Measurements from ENCODE around the gene SYNPO2.

DNA sequence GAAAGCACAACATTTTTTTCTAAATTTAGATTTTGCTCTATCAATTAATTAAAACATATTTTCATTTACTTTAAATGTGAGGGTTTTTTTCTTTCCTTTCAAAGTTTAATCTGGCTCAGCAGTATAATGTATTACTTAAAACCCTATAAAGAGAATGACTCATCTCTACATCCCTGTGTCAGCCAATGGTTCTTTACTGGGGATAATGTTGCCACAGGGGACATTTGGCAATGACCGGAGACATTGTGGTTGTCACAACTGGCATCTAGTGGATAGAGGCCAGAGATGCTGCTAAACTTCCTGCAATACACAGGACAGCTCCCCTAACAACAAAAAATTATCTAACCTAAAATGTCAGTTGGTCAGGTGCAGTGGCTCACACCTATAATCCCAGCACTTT is 53.8 kb downstream of the SYNPO2 start:
- TF ChIP-seq SMC3 (IDR thresholded peaks at IDR 0.05; ENCODE audit: borderline replicate concordance, low read length) = no peak
- TF ChIP-seq EZH2 (IDR thresholded peaks at IDR 0.05; ENCODE audit: borderline replicate concordance, control insufficient read depth, low read depth, low read length) = no peak
- no peak for TF ChIP-seq POLR2A (IDR thresholded peaks at IDR 0.05; ENCODE audit: low read depth, low read length)
- TF ChIP-seq JUND (IDR thresholded peaks at IDR 0.05; ENCODE audit: low read depth, low read length) = no peak
- TF ChIP-seq EP300 (IDR thresholded peaks at IDR 0.05; ENCODE audit: borderline replicate concordance in 1 of 2, control insufficient read depth in 1 of 2, low read depth in 2 of 2, low read length in 2 of 2) = no peak
- no peak for TF ChIP-seq SP1 (IDR thresholded peaks at IDR 0.05; ENCODE audit: low read depth, low read length)
- TF ChIP-seq SIN3A (IDR thresholded peaks at IDR 0.05; ENCODE audit: low read depth, low read length) = no peak
- TF ChIP-seq, protein P1, sequence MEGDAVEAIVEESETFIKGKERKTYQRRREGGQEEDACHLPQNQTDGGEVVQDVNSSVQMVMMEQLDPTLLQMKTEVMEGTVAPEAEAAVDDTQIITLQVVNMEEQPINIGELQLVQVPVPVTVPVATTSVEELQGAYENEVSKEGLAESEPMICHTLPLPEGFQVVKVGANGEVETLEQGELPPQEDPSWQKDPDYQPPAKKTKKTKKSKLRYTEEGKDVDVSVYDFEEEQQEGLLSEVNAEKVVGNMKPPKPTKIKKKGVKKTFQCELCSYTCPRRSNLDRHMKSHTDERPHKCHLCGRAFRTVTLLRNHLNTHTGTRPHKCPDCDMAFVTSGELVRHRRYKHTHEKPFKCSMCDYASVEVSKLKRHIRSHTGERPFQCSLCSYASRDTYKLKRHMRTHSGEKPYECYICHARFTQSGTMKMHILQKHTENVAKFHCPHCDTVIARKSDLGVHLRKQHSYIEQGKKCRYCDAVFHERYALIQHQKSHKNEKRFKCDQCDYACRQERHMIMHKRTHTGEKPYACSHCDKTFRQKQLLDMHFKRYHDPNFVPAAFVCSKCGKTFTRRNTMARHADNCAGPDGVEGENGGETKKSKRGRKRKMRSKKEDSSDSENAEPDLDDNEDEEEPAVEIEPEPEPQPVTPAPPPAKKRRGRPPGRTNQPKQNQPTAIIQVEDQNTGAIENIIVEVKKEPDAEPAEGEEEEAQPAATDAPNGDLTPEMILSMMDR (IDR thresholded peaks at IDR 0.05 in 2 of 3, conservative IDR thresholded peaks at IDR 0.05 in 1 of 3; ENCODE audit: control insufficient read depth in 2 of 3, extremely low read depth in 1 of 3, insufficient read depth in 1 of 3, low read depth in 3 of 3, low read length in 3 of 3) = no peak
- TF ChIP-seq TAF1 (IDR thresholded peaks at IDR 0.05; ENCODE audit: borderline replicate concordance, low read depth, low read length) = no peak
- TF ChIP-seq, protein P2, sequence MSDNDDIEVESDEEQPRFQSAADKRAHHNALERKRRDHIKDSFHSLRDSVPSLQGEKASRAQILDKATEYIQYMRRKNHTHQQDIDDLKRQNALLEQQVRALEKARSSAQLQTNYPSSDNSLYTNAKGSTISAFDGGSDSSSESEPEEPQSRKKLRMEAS (IDR thresholded peaks at IDR 0.05; ENCODE audit: low read depth, low read length) = no peak

All from GM12878 (cell line).